Epithelial cell of esophagus (primary cell): ENCODE data around the gene WNK2.

Experiments
- DNase-seq: peaks from one replicate; pipeline ENCODE4 v3.0.0; 2010; ENCODE audit warnings: low read depth
- H3K4me3 ChIP-seq: 2 replicates; pipeline ENCODE4 v1.5.1; 2011; ENCODE audit warnings: mild to moderate bottlenecking, low read length, control low read depth
- TF ChIP-seq, protein P1 (sequence below): IDR thresholded peaks from 2 replicates; pipeline ENCODE4 v1.5.1; 2011; ENCODE audit warnings: low read depth, mild to moderate bottlenecking, low read length, control low read depth, inconsistent platforms; ENCODE audit not compliant: insufficient read depth; ENCODE audit errors: missing control alignments

Gene WNK2

DNA sequence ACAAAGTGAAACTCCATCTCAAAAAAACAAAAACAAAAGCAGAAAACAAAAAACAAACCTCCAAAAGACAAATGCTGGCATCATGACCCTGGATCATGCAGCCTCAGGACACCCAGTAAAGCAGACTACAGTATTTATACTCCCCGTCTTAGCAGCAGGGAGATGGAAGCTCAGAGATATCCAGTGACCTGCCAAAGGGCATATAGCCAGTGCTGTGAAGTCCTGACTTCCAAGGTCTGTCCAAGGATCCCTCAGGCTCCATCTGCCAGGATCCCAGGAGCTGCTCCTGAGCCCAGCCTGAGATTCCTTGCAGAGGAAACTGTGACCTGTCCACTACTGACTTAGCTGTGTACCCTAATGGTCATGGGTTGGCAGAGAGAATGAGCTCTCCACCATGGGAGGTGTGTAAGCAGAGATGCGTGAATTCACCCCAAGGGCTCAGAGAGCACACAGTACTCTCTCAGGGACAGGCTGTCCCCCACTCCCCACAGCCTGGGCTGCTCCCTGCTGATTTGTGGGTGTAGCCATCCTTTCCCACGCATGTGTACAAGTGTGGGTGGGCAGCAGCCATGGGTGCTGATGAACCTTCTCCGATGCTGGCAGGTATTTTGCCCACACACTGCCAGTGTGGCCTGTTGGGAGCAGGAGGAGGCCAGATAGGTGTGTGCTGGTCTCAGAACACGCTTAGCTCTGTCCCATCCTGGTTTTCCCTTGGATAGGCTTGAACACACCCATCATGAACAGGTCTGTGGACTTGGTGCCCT, 2.1 kb upstream of the WNK2 start:
- no peak for DNase-seq
- TF ChIP-seq, protein P1, sequence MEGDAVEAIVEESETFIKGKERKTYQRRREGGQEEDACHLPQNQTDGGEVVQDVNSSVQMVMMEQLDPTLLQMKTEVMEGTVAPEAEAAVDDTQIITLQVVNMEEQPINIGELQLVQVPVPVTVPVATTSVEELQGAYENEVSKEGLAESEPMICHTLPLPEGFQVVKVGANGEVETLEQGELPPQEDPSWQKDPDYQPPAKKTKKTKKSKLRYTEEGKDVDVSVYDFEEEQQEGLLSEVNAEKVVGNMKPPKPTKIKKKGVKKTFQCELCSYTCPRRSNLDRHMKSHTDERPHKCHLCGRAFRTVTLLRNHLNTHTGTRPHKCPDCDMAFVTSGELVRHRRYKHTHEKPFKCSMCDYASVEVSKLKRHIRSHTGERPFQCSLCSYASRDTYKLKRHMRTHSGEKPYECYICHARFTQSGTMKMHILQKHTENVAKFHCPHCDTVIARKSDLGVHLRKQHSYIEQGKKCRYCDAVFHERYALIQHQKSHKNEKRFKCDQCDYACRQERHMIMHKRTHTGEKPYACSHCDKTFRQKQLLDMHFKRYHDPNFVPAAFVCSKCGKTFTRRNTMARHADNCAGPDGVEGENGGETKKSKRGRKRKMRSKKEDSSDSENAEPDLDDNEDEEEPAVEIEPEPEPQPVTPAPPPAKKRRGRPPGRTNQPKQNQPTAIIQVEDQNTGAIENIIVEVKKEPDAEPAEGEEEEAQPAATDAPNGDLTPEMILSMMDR, result no peak

DNA sequence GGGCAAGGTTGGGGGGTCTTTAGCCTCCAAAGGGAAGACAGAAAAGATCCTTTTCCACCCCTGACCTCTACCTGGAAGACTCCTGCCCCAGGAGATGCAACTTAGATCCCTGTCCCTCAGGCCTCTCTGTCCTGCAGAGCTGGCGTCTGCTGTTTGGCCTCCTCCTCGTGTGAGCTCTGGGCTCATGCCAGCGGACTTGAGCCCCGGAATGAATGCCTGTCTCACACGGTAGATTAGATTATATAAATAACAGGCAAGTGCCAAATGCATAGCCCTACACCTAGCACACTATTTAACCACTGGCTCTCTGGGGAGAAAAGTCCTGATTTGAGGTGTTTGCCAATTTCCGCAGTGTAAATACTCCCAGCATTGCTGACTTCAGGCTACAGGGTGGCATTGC, 1.4 kb upstream of the WNK2 start:
- no peak for DNase-seq
- TF ChIP-seq, protein P1, result no peak
- no peak overlapping the region for H3K4me3 ChIP-seq

More for the DNA sequence above, 2.1 kb upstream of the WNK2 start:
- no peak overlapping the region for H3K4me3 ChIP-seq

DNA sequence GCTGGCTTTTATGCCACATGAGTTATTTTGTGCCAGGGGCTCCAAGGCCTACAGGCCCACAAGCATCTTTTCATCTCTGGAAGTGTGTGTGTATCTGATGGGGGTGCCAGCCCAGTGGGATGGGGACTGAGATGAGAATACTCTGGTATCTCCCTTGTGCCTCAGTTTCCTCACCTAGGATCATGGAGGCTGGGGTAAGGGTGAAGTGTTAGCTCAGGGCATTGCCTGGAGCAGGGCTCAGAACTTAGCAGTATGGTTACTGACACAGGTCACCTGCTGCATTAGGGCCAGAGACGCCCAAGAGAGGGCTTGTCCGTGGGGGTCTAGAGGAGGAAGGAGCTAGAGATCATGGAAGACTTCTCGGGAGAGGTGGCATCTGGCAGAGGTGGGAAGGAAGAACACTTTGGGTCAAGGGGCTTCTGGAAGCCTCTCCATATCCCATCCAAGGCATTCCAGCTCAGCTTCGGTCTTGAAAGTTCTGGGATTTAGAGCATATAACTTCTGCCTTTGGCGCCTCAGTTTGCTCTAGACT, 742 bp upstream of the WNK2 start:
- DNase-seq, result no peak
- TF ChIP-seq, protein P1, result no peak
- H3K4me3 ChIP-seq, result no peak overlapping the region

DNA sequence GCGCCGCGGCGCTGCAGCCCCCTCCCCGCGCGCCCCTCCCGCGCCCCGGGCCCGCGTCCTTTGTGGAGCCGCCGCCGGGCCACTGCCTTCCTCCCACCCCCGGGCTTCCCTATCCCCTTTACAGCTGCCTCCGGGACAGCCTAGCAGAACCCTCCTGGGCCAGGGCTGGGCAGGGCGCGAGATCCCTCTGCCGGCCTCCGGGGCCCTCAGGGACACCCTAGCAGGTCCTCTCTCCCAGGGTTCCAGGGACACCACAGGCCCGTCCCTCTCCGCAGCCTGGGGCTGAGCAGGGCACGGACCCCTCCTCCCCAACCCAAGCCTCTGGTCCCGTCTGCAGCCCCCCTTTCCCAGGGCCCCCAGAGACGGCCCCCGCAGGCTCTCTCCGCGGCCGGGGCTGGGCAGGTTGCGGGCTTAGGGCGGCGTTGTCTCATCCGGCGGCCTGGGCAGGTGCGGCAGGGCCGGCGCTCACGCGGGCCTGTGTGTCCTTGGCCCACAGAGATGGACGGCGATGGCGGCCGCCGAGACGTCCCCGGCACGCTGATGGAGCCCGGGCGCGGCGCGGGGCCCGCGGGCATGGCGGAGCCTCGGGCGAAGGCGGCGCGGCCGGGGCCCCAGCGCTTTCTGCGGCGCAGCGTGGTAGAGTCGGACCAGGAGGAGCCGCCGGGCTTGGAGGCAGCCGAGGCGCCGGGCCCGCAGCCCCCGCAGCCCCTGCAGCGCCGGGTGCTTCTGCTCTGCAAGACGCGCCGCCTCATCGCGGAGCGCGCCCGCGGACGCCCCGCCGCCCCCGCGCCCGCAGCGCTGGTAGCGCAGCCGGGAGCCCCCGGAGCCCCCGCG, 710 bp downstream of the WNK2 start:
- DNase-seq, result no peak
- TF ChIP-seq, protein P1, result no peak
- no peak overlapping the region for H3K4me3 ChIP-seq

DNA sequence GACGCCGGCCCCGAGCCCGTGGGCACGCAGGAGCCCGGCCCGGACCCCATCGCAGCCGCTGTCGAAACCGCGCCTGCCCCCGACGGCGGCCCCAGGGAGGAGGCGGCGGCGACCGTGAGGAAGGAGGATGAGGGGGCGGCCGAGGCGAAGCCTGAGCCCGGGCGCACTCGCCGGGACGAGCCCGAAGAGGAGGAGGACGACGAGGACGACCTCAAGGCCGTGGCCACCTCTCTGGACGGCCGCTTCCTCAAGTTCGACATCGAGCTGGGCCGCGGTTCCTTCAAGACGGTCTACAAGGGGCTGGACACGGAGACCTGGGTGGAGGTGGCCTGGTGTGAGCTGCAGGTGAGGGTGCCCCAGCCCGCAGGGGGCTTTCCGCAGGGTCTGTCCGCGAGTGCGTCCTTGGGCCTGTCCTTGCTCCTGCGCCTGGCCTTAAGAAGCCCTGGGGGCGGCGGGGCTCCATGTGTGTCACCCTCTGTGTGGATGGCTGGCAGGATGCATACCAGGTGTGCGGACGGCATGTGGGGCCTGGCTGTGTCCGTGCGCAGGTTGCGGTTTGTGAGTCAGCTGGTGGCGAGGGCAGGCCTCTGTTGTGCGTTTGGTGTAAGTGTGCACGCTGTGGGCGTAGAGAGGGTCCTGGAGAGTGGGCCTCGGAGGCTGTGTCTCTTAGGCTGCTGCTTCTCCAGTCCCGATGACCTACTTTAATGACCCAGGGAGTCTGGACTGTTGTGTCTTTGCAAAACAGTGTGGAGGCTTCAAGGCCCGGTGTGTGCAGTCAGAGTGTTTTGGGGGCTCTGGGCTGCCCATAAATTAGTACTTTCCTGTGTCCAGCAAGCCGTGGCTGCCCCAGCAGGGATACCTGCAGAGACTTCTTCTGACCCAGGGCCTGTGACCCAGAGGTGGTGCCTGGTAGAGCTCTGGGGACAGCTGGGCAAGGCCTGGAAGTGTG, 1.6 kb downstream of the WNK2 start:
- H3K4me3 ChIP-seq, result no peak overlapping the region
- TF ChIP-seq, protein P1, result no peak
- DNase-seq, result no peak

DNA sequence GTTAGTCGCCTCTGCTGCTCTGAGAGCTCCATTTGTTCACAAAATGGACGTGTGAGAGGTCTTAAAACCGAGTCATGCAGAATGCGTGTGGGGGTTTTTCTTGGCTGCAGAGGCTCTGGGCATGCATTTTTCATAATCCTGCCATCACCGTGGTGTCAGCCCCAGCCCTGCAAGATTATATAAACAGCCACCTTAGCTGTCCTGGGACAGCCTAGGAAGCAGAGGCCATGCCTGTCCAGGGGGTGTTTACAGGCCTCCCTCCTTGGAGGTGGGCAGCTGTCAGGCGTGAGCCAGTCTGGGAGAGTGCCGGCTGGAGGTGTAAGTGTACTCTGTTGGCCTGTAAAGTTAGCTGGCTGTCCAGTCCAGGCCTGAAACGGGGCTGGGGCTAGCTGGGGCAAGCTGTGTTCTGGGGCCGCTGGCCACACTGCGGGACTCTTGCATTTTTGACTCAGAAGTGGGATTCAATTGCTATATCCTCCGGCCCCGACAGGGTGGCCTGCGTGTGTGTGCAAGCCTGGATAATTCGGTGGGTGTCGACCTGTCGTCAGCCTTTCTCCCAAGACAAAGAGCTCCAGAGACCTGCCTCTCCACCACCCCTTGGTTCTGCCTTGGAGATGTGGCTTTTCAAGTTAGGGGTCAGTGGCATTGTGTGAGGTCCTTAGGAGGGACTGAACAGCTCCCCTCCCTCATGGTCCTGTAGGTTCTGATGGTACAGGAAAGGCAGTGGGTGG, 2.4 kb downstream of the WNK2 start:
- TF ChIP-seq, protein P1, result no peak
- no peak overlapping the region for H3K4me3 ChIP-seq
- DNase-seq, result no peak
